PFSK-1 (cell line): Measurements from ENCODE around the gene TMEM100.
A peak's percentile ranks its signal among the peaks of the same experiment; 100 is the strongest.

ENCODE experiments used
- FOXP2 ChIP-seq: optimal IDR thresholded peaks from 2 replicates; pipeline ENCODE3; 2011; ENCODE audit warnings: borderline replicate concordance, control low read depth, inconsistent platforms; ENCODE audit not compliant: insufficient read depth; ENCODE audit errors: extremely low read length, extremely low read depth
- POLR2AphosphoS5 ChIP-seq: IDR thresholded peaks from 2 replicates; pipeline ENCODE4 v1.6.1; 2012; ENCODE audit warnings: low read depth, mild to moderate bottlenecking, control low read depth, low read length, moderate library complexity
- SIN3A ChIP-seq: IDR thresholded peaks from 2 replicates; pipeline ENCODE4 v1.6.1; 2012; ENCODE audit warnings: mild to moderate bottlenecking, low read length, moderate library complexity, borderline replicate concordance; ENCODE audit not compliant: insufficient read depth
- TAF1 ChIP-seq: IDR thresholded peaks from 2 replicates; pipeline ENCODE4 v1.6.1; 2012; ENCODE audit warnings: low read length, control low read depth, borderline replicate concordance; ENCODE audit not compliant: insufficient read depth
- TF ChIP-seq, protein P1 (sequence below), 2 experiments: IDR thresholded peaks; 2 replicates each; pipeline versions ENCODE4 v1.6.1 to v1.8.0; 2011 to 2012; ENCODE audit warnings: low read depth in 2 of 2, low read length in 2 of 2, control low read depth in 1 of 2, inconsistent platforms in 1 of 2, mild to moderate bottlenecking in 1 of 2, moderate library complexity in 1 of 2; ENCODE audit not compliant: insufficient read depth in 1 of 2

Gene TMEM100

DNA sequence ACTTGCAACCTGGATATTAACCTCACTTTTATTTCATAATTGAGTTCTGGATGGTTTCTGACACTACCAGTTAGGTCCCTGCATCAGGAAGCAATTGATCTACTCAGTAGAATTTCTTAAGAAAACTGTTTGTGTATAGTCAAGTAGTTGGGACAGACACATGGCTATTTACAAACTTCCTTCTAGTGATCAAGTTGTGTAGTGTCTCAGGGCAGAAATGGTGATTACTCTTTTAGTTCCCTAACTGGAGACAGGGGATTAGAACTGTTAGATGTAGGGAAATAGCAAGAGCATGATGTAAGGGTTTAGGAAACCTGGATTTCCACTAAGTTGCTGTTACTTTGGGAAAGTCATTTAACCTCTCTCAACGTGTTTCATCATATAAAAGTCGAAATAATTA lies 30.4 kb downstream of the TMEM100 start:
- TF ChIP-seq POLR2AphosphoS5 (no peak), TAF1 (no peak), SIN3A (no peak), FOXP2 (no peak)
- TF ChIP-seq, protein P1, sequence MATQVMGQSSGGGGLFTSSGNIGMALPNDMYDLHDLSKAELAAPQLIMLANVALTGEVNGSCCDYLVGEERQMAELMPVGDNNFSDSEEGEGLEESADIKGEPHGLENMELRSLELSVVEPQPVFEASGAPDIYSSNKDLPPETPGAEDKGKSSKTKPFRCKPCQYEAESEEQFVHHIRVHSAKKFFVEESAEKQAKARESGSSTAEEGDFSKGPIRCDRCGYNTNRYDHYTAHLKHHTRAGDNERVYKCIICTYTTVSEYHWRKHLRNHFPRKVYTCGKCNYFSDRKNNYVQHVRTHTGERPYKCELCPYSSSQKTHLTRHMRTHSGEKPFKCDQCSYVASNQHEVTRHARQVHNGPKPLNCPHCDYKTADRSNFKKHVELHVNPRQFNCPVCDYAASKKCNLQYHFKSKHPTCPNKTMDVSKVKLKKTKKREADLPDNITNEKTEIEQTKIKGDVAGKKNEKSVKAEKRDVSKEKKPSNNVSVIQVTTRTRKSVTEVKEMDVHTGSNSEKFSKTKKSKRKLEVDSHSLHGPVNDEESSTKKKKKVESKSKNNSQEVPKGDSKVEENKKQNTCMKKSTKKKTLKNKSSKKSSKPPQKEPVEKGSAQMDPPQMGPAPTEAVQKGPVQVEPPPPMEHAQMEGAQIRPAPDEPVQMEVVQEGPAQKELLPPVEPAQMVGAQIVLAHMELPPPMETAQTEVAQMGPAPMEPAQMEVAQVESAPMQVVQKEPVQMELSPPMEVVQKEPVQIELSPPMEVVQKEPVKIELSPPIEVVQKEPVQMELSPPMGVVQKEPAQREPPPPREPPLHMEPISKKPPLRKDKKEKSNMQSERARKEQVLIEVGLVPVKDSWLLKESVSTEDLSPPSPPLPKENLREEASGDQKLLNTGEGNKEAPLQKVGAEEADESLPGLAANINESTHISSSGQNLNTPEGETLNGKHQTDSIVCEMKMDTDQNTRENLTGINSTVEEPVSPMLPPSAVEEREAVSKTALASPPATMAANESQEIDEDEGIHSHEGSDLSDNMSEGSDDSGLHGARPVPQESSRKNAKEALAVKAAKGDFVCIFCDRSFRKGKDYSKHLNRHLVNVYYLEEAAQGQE (IDR thresholded peaks at IDR 0.05; ENCODE audit: insufficient read depth in 1 of 2, low read depth in 2 of 2, low read length in 2 of 2): no peak

DNA sequence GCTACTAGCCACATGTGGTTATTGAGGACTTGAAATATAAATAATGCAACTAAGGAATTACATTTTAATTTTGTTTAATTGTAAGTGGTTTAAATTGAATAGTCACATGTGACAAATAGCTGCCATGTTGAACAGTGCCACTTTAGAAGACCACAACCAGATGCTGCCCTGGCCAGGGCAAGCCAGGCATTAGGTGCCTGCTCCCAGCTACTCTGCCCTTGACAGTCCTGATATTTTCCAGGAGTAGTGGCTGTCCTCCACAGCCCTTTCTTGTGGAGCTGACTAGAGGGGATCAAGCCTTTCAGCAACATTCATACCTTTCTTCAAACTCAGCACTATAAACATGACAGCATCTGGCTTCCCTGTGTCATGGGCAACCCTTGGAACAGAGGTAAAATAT lies 31.0 kb downstream of the TMEM100 start:
- TF ChIP-seq POLR2AphosphoS5 (no peak), SIN3A (no peak), FOXP2 (no peak), TAF1 (no peak)
- TF ChIP-seq, protein P1 (IDR thresholded peaks at IDR 0.05; ENCODE audit: insufficient read depth in 1 of 2, low read depth in 2 of 2, low read length in 2 of 2): no peak

DNA sequence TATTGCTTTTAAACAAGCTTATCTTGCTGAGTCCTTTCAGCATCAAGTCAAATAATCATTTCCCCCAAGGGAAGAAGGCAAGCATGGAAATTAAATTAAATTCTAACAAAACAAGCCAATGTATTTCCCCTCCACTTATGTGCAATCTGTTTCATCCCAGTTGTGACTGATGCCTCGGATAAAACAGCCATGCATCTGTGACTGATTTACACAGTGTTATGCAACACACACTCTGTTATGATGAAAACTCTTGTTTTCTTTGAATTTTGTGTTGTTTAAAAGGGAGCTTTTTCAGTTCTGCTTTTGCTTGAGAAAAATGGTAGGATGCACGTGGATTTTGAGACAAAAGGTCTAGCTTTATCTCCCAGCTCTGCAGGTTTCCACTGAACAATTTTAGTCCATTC lies 32.6 kb downstream of the TMEM100 start:
- peak; percentile 72; the same call in 1 of the 2 replicates for TF ChIP-seq POLR2AphosphoS5
- no peak for TF ChIP-seq FOXP2
- peak; percentile 69; the same call in 1 of the 2 replicates for TF ChIP-seq SIN3A
- TF ChIP-seq TAF1: peak; percentile 56; the same call in 1 of the 2 replicates
- TF ChIP-seq, protein P1 (IDR thresholded peaks at IDR 0.05; ENCODE audit: insufficient read depth in 1 of 2, low read depth in 2 of 2, low read length in 2 of 2): peak in 1 of 2 experiments; percentile 72; a peak in 2 of 4 replicates

DNA sequence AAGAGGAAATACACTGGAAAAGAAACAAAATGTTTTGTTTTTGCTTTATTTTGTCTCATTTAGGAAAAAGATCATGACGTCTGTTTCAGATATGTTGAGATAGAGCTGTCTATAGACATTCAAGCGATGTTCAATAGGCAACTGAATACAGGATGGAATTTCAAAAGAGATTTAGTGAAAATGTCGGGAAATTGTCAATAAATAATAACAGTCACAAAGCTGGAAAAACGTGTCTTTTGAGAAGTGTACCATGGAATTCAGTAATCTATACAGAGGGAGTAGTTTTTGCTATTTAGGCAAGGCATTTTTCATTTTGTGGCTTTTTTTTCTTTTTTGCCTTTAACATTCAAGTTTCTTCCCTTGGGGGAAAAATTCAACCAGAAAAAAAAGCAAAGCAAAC lies 33.0 kb downstream of the TMEM100 start:
- TF ChIP-seq, protein P1 (IDR thresholded peaks at IDR 0.05; ENCODE audit: insufficient read depth in 1 of 2, low read depth in 2 of 2, low read length in 2 of 2): no peak
- TF ChIP-seq TAF1: no peak
- TF ChIP-seq FOXP2: no peak
- no peak for TF ChIP-seq SIN3A
- TF ChIP-seq POLR2AphosphoS5: no peak

DNA sequence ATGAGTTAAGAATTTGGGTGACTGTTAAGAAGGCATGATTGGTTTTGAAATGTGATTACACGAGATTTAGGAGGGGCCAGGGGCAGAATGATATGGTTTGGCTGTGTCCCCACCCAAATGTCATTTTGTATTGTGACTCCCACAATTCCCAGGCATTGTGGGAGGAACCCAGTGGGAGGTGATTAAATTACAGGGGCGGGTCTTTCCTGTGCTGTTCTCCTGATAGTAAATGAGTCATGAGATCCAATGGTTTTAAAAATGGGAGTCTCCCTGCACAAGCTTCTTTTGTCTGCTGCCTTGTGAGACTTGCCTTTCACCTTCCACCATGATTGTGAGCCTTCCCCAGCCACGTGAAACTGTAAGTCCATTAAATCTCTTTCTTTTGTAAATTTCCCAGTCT lies 34.6 kb downstream of the TMEM100 start:
- TF ChIP-seq SIN3A: no peak
- TF ChIP-seq FOXP2: no peak
- no peak for TF ChIP-seq POLR2AphosphoS5
- TF ChIP-seq, protein P1 (IDR thresholded peaks at IDR 0.05; ENCODE audit: insufficient read depth in 1 of 2, low read depth in 2 of 2, low read length in 2 of 2): no peak
- no peak for TF ChIP-seq TAF1
